Right lobe of liver (tissue), 4 donors: ENCODE measurements around the gene RGS6.

ENCODE experiments used
- POLR2A ChIP-seq: fragments of 450-650 bp; IDR thresholded peaks from one replicate; pipeline ENCODE4 v1.6.1; 2017; ENCODE audit warnings: antibody characterized with exemption, mild to moderate bottlenecking
- TF ChIP-seq, protein P1 (sequence below), 4 donors: fragments of 200-600 bp in 3 of 4; fragments of 450-650 bp in 1 of 4; IDR thresholded peaks; one replicate each; pipeline versions ENCODE4 v1.5.1 to v1.8.0; 2016 to 2022; ENCODE audit warnings: antibody characterized with exemption in 4 of 4, mild to moderate bottlenecking in 2 of 4
- donor health status: DM: no; HTN: no; CAD: no.
- donor health status: DM: no; HTN: no; CAD: no.
- donor health status: DM: no; HTN: yes; CAD: no.

DNA sequence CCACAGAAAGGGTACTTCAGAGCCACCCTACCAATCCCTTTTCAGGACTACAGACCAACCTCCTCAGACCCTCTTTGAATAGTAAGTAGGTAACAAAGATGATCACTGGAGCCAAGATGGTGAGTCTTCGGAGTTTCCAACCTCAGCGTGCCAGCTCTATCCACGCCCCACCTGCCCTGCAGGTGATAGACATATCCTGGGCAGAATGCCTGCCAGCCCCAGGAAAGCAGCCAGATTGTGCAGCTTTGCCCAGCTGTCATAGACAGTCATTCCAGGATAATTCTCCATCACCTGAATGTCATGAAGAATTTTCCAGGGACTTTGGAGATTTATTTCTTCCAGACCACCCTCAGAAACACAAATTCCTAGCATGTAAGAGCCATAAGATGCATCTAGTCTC is 434.4 kb downstream of the RGS6 start:
- TF ChIP-seq, protein P1, sequence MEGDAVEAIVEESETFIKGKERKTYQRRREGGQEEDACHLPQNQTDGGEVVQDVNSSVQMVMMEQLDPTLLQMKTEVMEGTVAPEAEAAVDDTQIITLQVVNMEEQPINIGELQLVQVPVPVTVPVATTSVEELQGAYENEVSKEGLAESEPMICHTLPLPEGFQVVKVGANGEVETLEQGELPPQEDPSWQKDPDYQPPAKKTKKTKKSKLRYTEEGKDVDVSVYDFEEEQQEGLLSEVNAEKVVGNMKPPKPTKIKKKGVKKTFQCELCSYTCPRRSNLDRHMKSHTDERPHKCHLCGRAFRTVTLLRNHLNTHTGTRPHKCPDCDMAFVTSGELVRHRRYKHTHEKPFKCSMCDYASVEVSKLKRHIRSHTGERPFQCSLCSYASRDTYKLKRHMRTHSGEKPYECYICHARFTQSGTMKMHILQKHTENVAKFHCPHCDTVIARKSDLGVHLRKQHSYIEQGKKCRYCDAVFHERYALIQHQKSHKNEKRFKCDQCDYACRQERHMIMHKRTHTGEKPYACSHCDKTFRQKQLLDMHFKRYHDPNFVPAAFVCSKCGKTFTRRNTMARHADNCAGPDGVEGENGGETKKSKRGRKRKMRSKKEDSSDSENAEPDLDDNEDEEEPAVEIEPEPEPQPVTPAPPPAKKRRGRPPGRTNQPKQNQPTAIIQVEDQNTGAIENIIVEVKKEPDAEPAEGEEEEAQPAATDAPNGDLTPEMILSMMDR (IDR thresholded peaks at IDR 0.05) = no peak
- no peak for TF ChIP-seq POLR2A
